Fibroblast of the conjunctiva (primary cell): ENCODE results near the gene PARS2.
"Not testable (repeated sequence)": the region's sequence is repeated elsewhere in the genome, so short reads cannot be mapped to it uniquely, and the experiment has no call there.

Experiments used
- DNase-seq: peaks from one replicate; pipeline ENCODE4 v3.0.0-alpha.2; 2010; ENCODE audit warnings: low read depth

Gene PARS2

GRCh38 chr1:54800041-54800898 lies 35.9 kb upstream of the PARS2 start:
- no peak for DNase-seq

- no peak for DNase-seq
These were observed 34.7 kb upstream of the PARS2 start for GRCh38 chr1:54798769-54799641.

- no peak for DNase-seq
These were observed 33.9 kb upstream of the PARS2 start for GRCh38 chr1:54798206-54798605.

GRCh38 chr1:54796902-54797301 lies 32.6 kb upstream of the PARS2 start:
- no peak for DNase-seq

- no peak for DNase-seq
These were observed 31.6 kb upstream of the PARS2 start for GRCh38 chr1:54795841-54796468.

GRCh38 chr1:54795356-54795665 lies 31.0 kb upstream of the PARS2 start:
- DNase-seq: no peak

GRCh38 chr1:54794451-54795355 lies 30.4 kb upstream of the PARS2 start:
- DNase-seq: no peak

- no peak for DNase-seq
These were observed 28.5 kb upstream of the PARS2 start for GRCh38 chr1:54792686-54793282.

GRCh38 chr1:54791880-54792522 lies 27.7 kb upstream of the PARS2 start:
- DNase-seq: peak; percentile 9

GRCh38 chr1:54788459-54788858 lies 24.1 kb upstream of the PARS2 start:
- DNase-seq: no peak

GRCh38 chr1:54787604-54788003 lies 23.3 kb upstream of the PARS2 start:
- DNase-seq: no peak

- no peak for DNase-seq
These were observed 22.5 kb upstream of the PARS2 start for GRCh38 chr1:54786778-54787177.

GRCh38 chr1:54784066-54784465 lies 19.7 kb upstream of the PARS2 start:
- DNase-seq: no peak

- no peak for DNase-seq
These were observed 18.3 kb upstream of the PARS2 start for GRCh38 chr1:54782588-54782987.

- DNase-seq: no peak
These were observed 17.8 kb upstream of the PARS2 start for GRCh38 chr1:54782156-54782555.

- DNase-seq: no peak
These were observed 16.9 kb upstream of the PARS2 start for GRCh38 chr1:54781023-54781723.

GRCh38 chr1:54777431-54777830 lies 13.1 kb upstream of the PARS2 start:
- DNase-seq: no peak

- no peak for DNase-seq
These were observed 12.7 kb upstream of the PARS2 start for GRCh38 chr1:54777011-54777410.

GRCh38 chr1:54775828-54776721 lies 11.8 kb upstream of the PARS2 start:
- DNase-seq: not testable (repeated sequence)
